Gastrocnemius medialis (tissue), 4 donors: Measurements from ENCODE around the gene GRK1.

Experiments used
- POLR2A ChIP-seq, 2 donors: fragments of 450-650 bp; IDR thresholded peaks; one replicate each; pipeline ENCODE4 v1.6.1; 2017; ENCODE audit warnings: antibody characterized with exemption in 2 of 2, mild to moderate bottlenecking in 2 of 2, moderate library complexity in 2 of 2
- TF ChIP-seq, protein P1 (sequence below), 5 experiments: fragments of 450-650 bp in 3 of 5; fragments of 200-600 bp in 2 of 5; sonication (generic) in 2 of 5; IDR thresholded peaks in 4 of 5; conservative IDR thresholded peaks in 1 of 5; 1 replicate in 4 of 5; 2 replicates in 1 of 5; pipeline ENCODE4 v1.5.1; 2016 to 2019; ENCODE audit warnings: antibody characterized with exemption in 5 of 5, mild to moderate bottlenecking in 3 of 5, moderate library complexity in 3 of 5

DNA sequence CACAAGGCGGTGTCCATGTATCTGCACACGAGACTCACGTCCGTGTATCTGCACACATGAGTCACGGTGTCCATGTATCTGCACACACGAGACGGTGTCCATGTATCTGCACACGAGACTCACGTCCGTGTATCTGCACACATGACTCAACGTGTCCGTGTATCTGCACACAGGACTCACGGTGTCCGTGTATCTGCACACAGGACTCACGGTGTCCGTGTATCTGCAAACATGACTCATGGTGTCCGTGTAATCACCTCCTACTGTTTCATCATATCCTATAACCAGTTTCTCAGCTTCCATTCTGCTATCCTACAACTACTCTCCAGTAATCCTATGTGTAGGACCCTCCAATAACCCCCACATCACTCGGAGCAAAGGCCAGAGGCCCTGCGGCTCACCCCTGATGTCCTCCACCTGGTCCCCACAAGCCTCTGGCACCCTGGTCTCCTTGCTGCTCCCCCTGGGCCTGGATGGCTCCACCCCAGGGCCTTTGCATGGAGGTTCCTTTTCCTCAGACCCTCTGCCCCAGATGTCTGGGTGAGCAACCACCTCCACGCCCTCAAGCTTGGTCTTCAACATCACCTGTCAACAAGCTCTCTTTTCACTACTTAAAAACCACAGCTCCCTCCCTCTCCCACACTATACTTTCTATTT lies 89.5 kb downstream of the GRK1 start:
- no peak for TF ChIP-seq POLR2A (IDR thresholded peaks at IDR 0.05)
- TF ChIP-seq, protein P1, sequence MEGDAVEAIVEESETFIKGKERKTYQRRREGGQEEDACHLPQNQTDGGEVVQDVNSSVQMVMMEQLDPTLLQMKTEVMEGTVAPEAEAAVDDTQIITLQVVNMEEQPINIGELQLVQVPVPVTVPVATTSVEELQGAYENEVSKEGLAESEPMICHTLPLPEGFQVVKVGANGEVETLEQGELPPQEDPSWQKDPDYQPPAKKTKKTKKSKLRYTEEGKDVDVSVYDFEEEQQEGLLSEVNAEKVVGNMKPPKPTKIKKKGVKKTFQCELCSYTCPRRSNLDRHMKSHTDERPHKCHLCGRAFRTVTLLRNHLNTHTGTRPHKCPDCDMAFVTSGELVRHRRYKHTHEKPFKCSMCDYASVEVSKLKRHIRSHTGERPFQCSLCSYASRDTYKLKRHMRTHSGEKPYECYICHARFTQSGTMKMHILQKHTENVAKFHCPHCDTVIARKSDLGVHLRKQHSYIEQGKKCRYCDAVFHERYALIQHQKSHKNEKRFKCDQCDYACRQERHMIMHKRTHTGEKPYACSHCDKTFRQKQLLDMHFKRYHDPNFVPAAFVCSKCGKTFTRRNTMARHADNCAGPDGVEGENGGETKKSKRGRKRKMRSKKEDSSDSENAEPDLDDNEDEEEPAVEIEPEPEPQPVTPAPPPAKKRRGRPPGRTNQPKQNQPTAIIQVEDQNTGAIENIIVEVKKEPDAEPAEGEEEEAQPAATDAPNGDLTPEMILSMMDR (IDR thresholded peaks at IDR 0.05 in 4 of 5, conservative IDR thresholded peaks at IDR 0.05 in 1 of 5), result no peak
